ENCODE data around the gene MAML1.

Gene MAML1

GRCh38 chr5:179791881-179792611 is 59.4 kb downstream of the MAML1 start:
- peaks cover 27% of the 10 kb centered on the region for H3K4me1 Mint-ChIP-seq (ENCODE audit: low read depth)
- H3K27ac Mint-ChIP-seq = no peak overlapping the region

GRCh38 chr5:179792612-179793467 is 60.2 kb downstream of the MAML1 start:
- peak overlapping the region; percentile 54 for H3K27ac Mint-ChIP-seq
- H3K4me3 Mint-ChIP-seq = no peak overlapping the region
- H3K4me1 Mint-ChIP-seq (ENCODE audit: low read depth) = peaks cover 27% of the 10 kb centered on the region
- no peaks in the 10 kb centered on the region for H3K36me3 Mint-ChIP-seq
- no peaks in the 10 kb centered on the region for H3K9me3 Mint-ChIP-seq (ENCODE audit: low read depth)
- H3K27me3 Mint-ChIP-seq = no peaks in the 10 kb centered on the region

More at GRCh38 chr5:179791881-179792611, 59.4 kb downstream of the MAML1 start:
- no peaks in the 10 kb centered on the region for H3K9me3 Mint-ChIP-seq (ENCODE audit: low read depth)
- H3K4me3 Mint-ChIP-seq = no peak overlapping the region
- H3K36me3 Mint-ChIP-seq = no peaks in the 10 kb centered on the region
- H3K27me3 Mint-ChIP-seq = no peaks in the 10 kb centered on the region

GRCh38 chr5:179793468-179794139 is 61.0 kb downstream of the MAML1 start, which contains the start of gene LTC4S:
LTC4S (plus strand) TSS chr5:179793986; CDS start chr5:179794081, 95 bp downstream.
- Mint-ChIP-seq H3K36me3 (no peaks in the 10 kb centered on the region), H3K4me3 (peak within 1 kb of the TSS; percentile 60), H3K4me1 (ENCODE audit: low read depth) (peaks cover 27% of the 10 kb centered on the region), H3K27ac (peak within 1 kb of the TSS; percentile 54), H3K27me3 (no peaks in the 10 kb centered on the region), H3K9me3 (ENCODE audit: low read depth) (no peaks in the 10 kb centered on the region)

- peaks cover 27% of the 10 kb centered on the region for H3K4me1 Mint-ChIP-seq (ENCODE audit: low read depth)
- peak overlapping the region; percentile 6 for H3K27ac Mint-ChIP-seq
- no peaks in the 10 kb centered on the region for H3K36me3 Mint-ChIP-seq
- no peaks in the 10 kb centered on the region for H3K27me3 Mint-ChIP-seq
- H3K9me3 Mint-ChIP-seq (ENCODE audit: low read depth) = no peaks in the 10 kb centered on the region
- H3K4me3 Mint-ChIP-seq = peak overlapping the region; percentile 60
Measured at GRCh38 chr5:179794171-179794570, 61.5 kb downstream of the MAML1 start.

GRCh38 chr5:179794575-179794974 is 62.0 kb downstream of the MAML1 start:
- no peak overlapping the region for H3K27ac Mint-ChIP-seq
- H3K36me3 Mint-ChIP-seq = peaks cover under 1% of the 10 kb centered on the region
- no peaks in the 10 kb centered on the region for H3K27me3 Mint-ChIP-seq
- no peaks in the 10 kb centered on the region for H3K9me3 Mint-ChIP-seq (ENCODE audit: low read depth)
- H3K4me3 Mint-ChIP-seq = peak overlapping the region; percentile 60
- peaks cover 27% of the 10 kb centered on the region for H3K4me1 Mint-ChIP-seq (ENCODE audit: low read depth)

GRCh38 chr5:179795049-179795862 is 62.6 kb downstream of the MAML1 start:
- Mint-ChIP-seq H3K27ac (no peak overlapping the region), H3K27me3 (no peaks in the 10 kb centered on the region), H3K9me3 (ENCODE audit: low read depth) (no peaks in the 10 kb centered on the region), H3K36me3 (peaks cover 2% of the 10 kb centered on the region), H3K4me1 (ENCODE audit: low read depth) (peaks cover 27% of the 10 kb centered on the region), H3K4me3 (peak overlapping the region; percentile 52)

- peaks cover 27% of the 10 kb centered on the region for H3K4me1 Mint-ChIP-seq (ENCODE audit: low read depth)
- peaks cover 2% of the 10 kb centered on the region for H3K36me3 Mint-ChIP-seq
- no peaks in the 10 kb centered on the region for H3K9me3 Mint-ChIP-seq (ENCODE audit: low read depth)
- H3K4me3 Mint-ChIP-seq = peak overlapping the region; percentile 63
- no peak overlapping the region for H3K27ac Mint-ChIP-seq
- H3K27me3 Mint-ChIP-seq = no peaks in the 10 kb centered on the region
Measured at GRCh38 chr5:179795863-179796833, 63.5 kb downstream of the MAML1 start.

GRCh38 chr5:179796877-179797608 is 64.4 kb downstream of the MAML1 start:
- Mint-ChIP-seq H3K4me1 (ENCODE audit: low read depth) (peaks cover 32% of the 10 kb centered on the region), H3K9me3 (ENCODE audit: low read depth) (no peaks in the 10 kb centered on the region), H3K4me3 (peak overlapping the region; percentile 63), H3K27me3 (no peaks in the 10 kb centered on the region), H3K36me3 (peaks cover 4% of the 10 kb centered on the region), H3K27ac (no peak overlapping the region)

- Mint-ChIP-seq H3K4me3 (no peak overlapping the region), H3K4me1 (ENCODE audit: low read depth) (peaks cover 36% of the 10 kb centered on the region), H3K36me3 (peaks cover 4% of the 10 kb centered on the region), H3K9me3 (ENCODE audit: low read depth) (no peaks in the 10 kb centered on the region), H3K27me3 (no peaks in the 10 kb centered on the region), H3K27ac (no peak overlapping the region)
Measured at GRCh38 chr5:179797741-179798140, 65.1 kb downstream of the MAML1 start.

- Mint-ChIP-seq H3K36me3 (peaks cover 4% of the 10 kb centered on the region), H3K4me1 (ENCODE audit: low read depth) (peaks cover 36% of the 10 kb centered on the region), H3K9me3 (ENCODE audit: low read depth) (no peaks in the 10 kb centered on the region), H3K4me3 (no peak overlapping the region), H3K27me3 (no peaks in the 10 kb centered on the region), H3K27ac (no peak overlapping the region)
Measured at GRCh38 chr5:179798144-179798770, 65.6 kb downstream of the MAML1 start.

GRCh38 chr5:179798771-179799643 is 66.4 kb downstream of the MAML1 start:
- Mint-ChIP-seq H3K4me3 (no peak overlapping the region), H3K27ac (no peak overlapping the region), H3K9me3 (ENCODE audit: low read depth) (no peaks in the 10 kb centered on the region), H3K36me3 (peaks cover 4% of the 10 kb centered on the region), H3K27me3 (no peaks in the 10 kb centered on the region), H3K4me1 (ENCODE audit: low read depth) (peaks cover 34% of the 10 kb centered on the region)

GRCh38 chr5:179799644-179799973 is 67.0 kb downstream of the MAML1 start:
- Mint-ChIP-seq H3K36me3 (peaks cover 4% of the 10 kb centered on the region), H3K27me3 (no peaks in the 10 kb centered on the region), H3K9me3 (ENCODE audit: low read depth) (no peaks in the 10 kb centered on the region), H3K27ac (no peak overlapping the region), H3K4me3 (no peak overlapping the region), H3K4me1 (ENCODE audit: low read depth) (peaks cover 34% of the 10 kb centered on the region)
